Measurements from ENCODE around the gene EEF1E1.
"Not testable (repeated sequence)": the region's sequence is repeated elsewhere in the genome, so short reads cannot be mapped to it uniquely, and the experiment has no call there.

EEF1E1 gene

GRCh38 chr6:8045769-8046168 lies 56.6 kb downstream of the EEF1E1 start:
- not testable (repeated sequence) for H4K8ac ChIP-seq (ENCODE audit: low read depth, low read length); H4K91ac ChIP-seq (ENCODE audit: low read depth, low read length); H2BK5ac ChIP-seq (ENCODE audit: low read depth, low read length, poor library complexity); H3K4me1 ChIP-seq (ENCODE audit: control insufficient read depth in 1 of 2, insufficient read depth in 2 of 2, low read length in 2 of 2); H3K14ac ChIP-seq (ENCODE audit: low read length); H3K4ac ChIP-seq (ENCODE audit: low read depth, low read length); H3K9me3 ChIP-seq (ENCODE audit: insufficient read depth, low read depth, low read length); H2BK120ac ChIP-seq (ENCODE audit: insufficient read depth, low read length, poor library complexity); H3K36me3 ChIP-seq (ENCODE audit: control insufficient read depth in 1 of 2, insufficient read depth in 2 of 2, low read length in 2 of 2); H3K18ac ChIP-seq (ENCODE audit: low read length); H4K12ac ChIP-seq (ENCODE audit: low read depth, low read length); H2BK12ac ChIP-seq (ENCODE audit: low read length); H3K27me3 ChIP-seq (ENCODE audit: insufficient read depth, low read length); H2AK5ac ChIP-seq (ENCODE audit: low read length); H3K4me2 ChIP-seq (ENCODE audit: low read length); H3K79me1 ChIP-seq (ENCODE audit: low read length); H3K4me3 ChIP-seq (ENCODE audit: low read depth, low read length); DNase-seq; H3K23ac ChIP-seq (ENCODE audit: low read length); H3K79me2 ChIP-seq (ENCODE audit: control insufficient read depth, insufficient read depth, low read length, poor library complexity); H2AFZ ChIP-seq (ENCODE audit: insufficient read depth, low read length, poor library complexity); H3K27ac ChIP-seq (ENCODE audit: low read depth, low read length); H3K9ac ChIP-seq (ENCODE audit: low read length)
- no CpG with 5 or more reads among the region's 4 CpGs for WGBS (ENCODE audit: extremely low coverage, insufficient coverage, insufficient read length)

- H2AK5ac ChIP-seq (ENCODE audit: low read length): no peak overlapping the region
- DNase-seq: no peak
- H4K8ac ChIP-seq (ENCODE audit: low read depth, low read length): no peak overlapping the region
- H3K27me3 ChIP-seq (ENCODE audit: insufficient read depth, low read length): no peaks in the 10 kb centered on the region
- H4K12ac ChIP-seq (ENCODE audit: low read depth, low read length): no peak overlapping the region
- WGBS (ENCODE audit: extremely low coverage, insufficient coverage, insufficient read length): no CpG with 5 or more reads among the region's 3 CpGs
- H3K18ac ChIP-seq (ENCODE audit: low read length): no peak overlapping the region
- no peak overlapping the region for H2BK120ac ChIP-seq (ENCODE audit: insufficient read depth, low read length, poor library complexity)
- no peak overlapping the region for H3K4me3 ChIP-seq (ENCODE audit: low read depth, low read length)
- H3K79me2 ChIP-seq (ENCODE audit: control insufficient read depth, insufficient read depth, low read length, poor library complexity): no peaks in the 10 kb centered on the region
- no peak overlapping the region for H2BK12ac ChIP-seq (ENCODE audit: low read length)
- H3K79me1 ChIP-seq (ENCODE audit: low read length): no peaks in the 10 kb centered on the region
- no peak overlapping the region for H2BK5ac ChIP-seq (ENCODE audit: low read depth, low read length, poor library complexity)
- H3K4me2 ChIP-seq (ENCODE audit: low read length): no peak overlapping the region
- H3K4ac ChIP-seq (ENCODE audit: low read depth, low read length): no peak overlapping the region
- no peak overlapping the region for H4K91ac ChIP-seq (ENCODE audit: low read depth, low read length)
- H3K23ac ChIP-seq (ENCODE audit: low read length): no peak overlapping the region
- peaks cover 2 to 4% of the 10 kb centered on the region in 2 experiments for H3K36me3 ChIP-seq (ENCODE audit: control insufficient read depth in 1 of 2, insufficient read depth in 2 of 2, low read length in 2 of 2)
- no peak overlapping the region for H3K14ac ChIP-seq (ENCODE audit: low read length)
- no peak overlapping the region for H2AFZ ChIP-seq (ENCODE audit: insufficient read depth, low read length, poor library complexity)
- H3K27ac ChIP-seq (ENCODE audit: low read depth, low read length): no peak overlapping the region
- no peaks in the 10 kb centered on the region for H3K9me3 ChIP-seq (ENCODE audit: insufficient read depth, low read depth, low read length)
- H3K4me1 ChIP-seq (ENCODE audit: control insufficient read depth in 1 of 2, insufficient read depth in 2 of 2, low read length in 2 of 2): no peaks in the 10 kb centered on the region
- no peak overlapping the region for H3K9ac ChIP-seq (ENCODE audit: low read length)
Measured at GRCh38 chr6:8043221-8043620, 59.1 kb downstream of the EEF1E1 start.

GRCh38 chr6:8041913-8042583 lies 60.3 kb downstream of the EEF1E1 start:
- WGBS (ENCODE audit: extremely low coverage, insufficient coverage, insufficient read length): no CpG with 5 or more reads among the region's 9 CpGs
- DNase-seq: no peak
- no peaks in the 10 kb centered on the region for H3K9me3 ChIP-seq (ENCODE audit: insufficient read depth, low read depth, low read length)
- H2BK120ac ChIP-seq (ENCODE audit: insufficient read depth, low read length, poor library complexity): no peak overlapping the region
- no peak overlapping the region for H3K4me3 ChIP-seq (ENCODE audit: low read depth, low read length)
- no peaks in the 10 kb centered on the region for H3K79me1 ChIP-seq (ENCODE audit: low read length)
- no peak overlapping the region for H3K9ac ChIP-seq (ENCODE audit: low read length)
- H3K4me1 ChIP-seq (ENCODE audit: control insufficient read depth in 1 of 2, insufficient read depth in 2 of 2, low read length in 2 of 2): no peaks in the 10 kb centered on the region
- no peaks in the 10 kb centered on the region for H3K27me3 ChIP-seq (ENCODE audit: insufficient read depth, low read length)
- H3K79me2 ChIP-seq (ENCODE audit: control insufficient read depth, insufficient read depth, low read length, poor library complexity): no peaks in the 10 kb centered on the region
- no peak overlapping the region for H4K12ac ChIP-seq (ENCODE audit: low read depth, low read length)
- no peak overlapping the region for H4K8ac ChIP-seq (ENCODE audit: low read depth, low read length)
- no peak overlapping the region for H3K4me2 ChIP-seq (ENCODE audit: low read length)
- H2AFZ ChIP-seq (ENCODE audit: insufficient read depth, low read length, poor library complexity): no peak overlapping the region
- no peak overlapping the region for H4K91ac ChIP-seq (ENCODE audit: low read depth, low read length)
- no peak overlapping the region for H3K14ac ChIP-seq (ENCODE audit: low read length)
- no peak overlapping the region for H3K18ac ChIP-seq (ENCODE audit: low read length)
- no peak overlapping the region for H2AK5ac ChIP-seq (ENCODE audit: low read length)
- H2BK5ac ChIP-seq (ENCODE audit: low read depth, low read length, poor library complexity): no peak overlapping the region
- H3K27ac ChIP-seq (ENCODE audit: low read depth, low read length): no peak overlapping the region
- H3K4ac ChIP-seq (ENCODE audit: low read depth, low read length): no peak overlapping the region
- H3K36me3 ChIP-seq (ENCODE audit: control insufficient read depth in 1 of 2, insufficient read depth in 2 of 2, low read length in 2 of 2): peaks cover 2 to 4% of the 10 kb centered on the region in 2 experiments
- no peak overlapping the region for H2BK12ac ChIP-seq (ENCODE audit: low read length)
- no peak overlapping the region for H3K23ac ChIP-seq (ENCODE audit: low read length)

DNA sequence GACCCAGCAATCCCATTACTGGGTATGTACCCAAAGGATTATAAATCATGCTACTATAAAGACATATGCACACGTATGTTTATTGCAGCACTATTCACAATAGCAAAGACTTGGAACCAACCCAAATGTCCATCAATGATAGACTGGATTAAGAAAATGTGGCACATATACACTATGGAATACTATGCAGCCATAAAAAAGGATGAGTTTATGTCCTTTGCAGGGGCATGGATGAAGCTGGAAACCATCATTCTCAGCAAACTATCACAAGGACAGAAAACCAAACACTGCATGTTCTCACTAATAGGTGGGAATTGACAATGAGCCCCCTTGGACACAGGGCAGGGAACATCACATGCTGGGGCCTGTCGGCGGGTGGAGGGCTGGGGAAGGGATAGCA lies 68.2 kb downstream of the EEF1E1 start:
- not testable (repeated sequence) for H3K4ac ChIP-seq (ENCODE audit: low read depth, low read length); H2AK5ac ChIP-seq (ENCODE audit: low read length); H3K79me2 ChIP-seq (ENCODE audit: control insufficient read depth, insufficient read depth, low read length, poor library complexity); H3K36me3 ChIP-seq (ENCODE audit: control insufficient read depth in 1 of 2, insufficient read depth in 2 of 2, low read length in 2 of 2); H3K4me1 ChIP-seq (ENCODE audit: control insufficient read depth in 1 of 2, insufficient read depth in 2 of 2, low read length in 2 of 2); H4K8ac ChIP-seq (ENCODE audit: low read depth, low read length); DNase-seq; H3K79me1 ChIP-seq (ENCODE audit: low read length); H2AFZ ChIP-seq (ENCODE audit: insufficient read depth, low read length, poor library complexity); H2BK5ac ChIP-seq (ENCODE audit: low read depth, low read length, poor library complexity); H2BK120ac ChIP-seq (ENCODE audit: insufficient read depth, low read length, poor library complexity); H3K4me3 ChIP-seq (ENCODE audit: low read depth, low read length); H2BK12ac ChIP-seq (ENCODE audit: low read length); H3K4me2 ChIP-seq (ENCODE audit: low read length); H3K23ac ChIP-seq (ENCODE audit: low read length); H3K27ac ChIP-seq (ENCODE audit: low read depth, low read length); H3K14ac ChIP-seq (ENCODE audit: low read length); H3K18ac ChIP-seq (ENCODE audit: low read length); H3K27me3 ChIP-seq (ENCODE audit: insufficient read depth, low read length); H3K9me3 ChIP-seq (ENCODE audit: insufficient read depth, low read depth, low read length); H3K9ac ChIP-seq (ENCODE audit: low read length); H4K91ac ChIP-seq (ENCODE audit: low read depth, low read length); H4K12ac ChIP-seq (ENCODE audit: low read depth, low read length)
- no CpG with 5 or more reads among the region's 3 CpGs for WGBS (ENCODE audit: extremely low coverage, insufficient coverage, insufficient read length)
